ENCODE measurements around the gene GALK2.
"Not testable (repeated sequence)": the region's sequence is repeated elsewhere in the genome, so short reads cannot be mapped to it uniquely, and the experiment has no call there.

The GALK2 gene

GRCh38 chr15:49287481-49287880 is 117.4 kb downstream of the GALK2 start:
- no peak for DNase-seq

- no peak for DNase-seq
Observed at GRCh38 chr15:49288391-49288790, 118.3 kb downstream of the GALK2 start.

DNA sequence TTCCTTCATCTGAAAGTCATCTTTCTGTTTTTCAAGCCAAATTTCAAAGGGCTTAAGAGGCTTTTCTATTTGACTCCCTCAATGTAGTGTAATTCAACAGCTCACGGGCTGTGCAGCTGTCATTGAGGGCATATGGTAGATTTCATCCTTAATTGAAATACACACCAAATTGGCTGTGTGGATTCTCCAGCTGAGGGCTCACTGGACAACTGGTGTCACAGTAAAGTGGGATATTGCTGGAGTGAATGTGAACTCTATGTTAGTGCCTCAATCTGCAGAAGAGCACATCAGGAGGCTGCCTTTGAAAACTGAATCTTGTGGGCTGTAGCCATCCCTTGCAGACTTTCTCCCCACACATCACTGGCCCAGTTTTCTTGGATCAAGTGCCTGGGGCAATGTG is 120.1 kb downstream of the GALK2 start:
- DNase-seq, result no peak

- no peak for DNase-seq
Observed at GRCh38 chr15:49293941-49294340, 123.9 kb downstream of the GALK2 start.

DNA sequence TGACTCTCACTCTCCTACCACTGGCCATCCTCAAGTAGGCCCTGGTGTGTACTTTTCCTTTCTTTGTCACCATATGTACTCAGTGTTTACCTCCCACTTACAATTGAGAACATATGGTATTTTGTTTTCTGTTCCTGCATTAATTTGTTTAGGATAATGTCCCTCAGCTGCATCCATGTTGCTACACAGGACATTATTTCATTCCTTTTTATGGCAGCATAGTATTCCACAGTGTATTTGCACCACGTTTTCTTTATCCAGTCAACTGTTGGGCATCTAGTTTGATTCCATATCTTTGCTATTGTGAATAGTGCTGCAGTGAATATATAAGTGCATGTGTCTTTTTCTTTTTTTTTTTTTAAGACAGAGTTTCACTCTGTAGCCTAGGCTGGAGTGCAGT is 126.2 kb downstream of the GALK2 start:
- DNase-seq, result no peak

GRCh38 chr15:49297584-49297983 is 127.5 kb downstream of the GALK2 start:
- DNase-seq, result no peak

DNA sequence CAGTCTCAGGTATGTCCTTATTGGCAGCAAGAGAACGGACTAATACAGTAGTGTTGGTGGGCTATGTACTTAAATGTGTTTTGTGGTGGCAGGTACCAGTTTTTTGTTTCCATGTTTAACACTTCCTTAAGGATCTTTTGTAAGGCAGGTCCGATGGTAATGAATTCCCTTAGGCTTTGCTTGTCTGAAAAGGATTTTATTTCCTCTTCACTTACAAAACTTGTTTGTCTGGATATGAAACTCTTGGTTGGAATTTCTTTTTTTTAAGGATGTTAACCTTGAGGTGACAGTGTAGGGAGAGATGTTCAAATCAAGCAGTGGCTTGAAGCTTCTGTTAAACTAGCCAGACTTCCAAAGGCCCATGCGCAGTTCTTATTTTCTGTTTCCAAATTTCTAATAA is 130.8 kb downstream of the GALK2 start:
- no peak for DNase-seq

- no peak for DNase-seq
Observed at GRCh38 chr15:49301562-49301961, 131.5 kb downstream of the GALK2 start.

- DNase-seq, result no peak
Observed at GRCh38 chr15:49303003-49303402, 133.0 kb downstream of the GALK2 start.

GRCh38 chr15:49306551-49306950 is 136.5 kb downstream of the GALK2 start:
- no peak for DNase-seq

DNA sequence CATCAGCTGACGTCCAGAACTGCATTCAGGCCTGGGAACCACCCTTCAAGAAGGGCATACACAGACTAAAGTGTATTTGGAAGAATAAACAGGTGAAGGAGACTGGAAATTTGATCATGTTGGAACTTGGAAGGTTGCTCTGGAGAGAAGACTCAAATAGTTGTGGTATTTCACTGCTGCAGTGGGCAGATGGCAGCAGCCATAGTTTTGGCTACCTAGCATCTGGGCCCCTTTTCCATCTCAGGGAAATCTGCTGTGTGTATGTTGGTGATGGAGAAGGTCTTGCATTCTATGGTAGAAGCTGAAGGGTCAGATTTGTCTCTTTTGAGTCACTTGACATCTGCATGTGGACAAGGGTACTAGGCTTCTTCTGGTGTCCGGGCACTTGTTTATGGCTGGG is 138.6 kb downstream of the GALK2 start:
- DNase-seq, result no peak

DNA sequence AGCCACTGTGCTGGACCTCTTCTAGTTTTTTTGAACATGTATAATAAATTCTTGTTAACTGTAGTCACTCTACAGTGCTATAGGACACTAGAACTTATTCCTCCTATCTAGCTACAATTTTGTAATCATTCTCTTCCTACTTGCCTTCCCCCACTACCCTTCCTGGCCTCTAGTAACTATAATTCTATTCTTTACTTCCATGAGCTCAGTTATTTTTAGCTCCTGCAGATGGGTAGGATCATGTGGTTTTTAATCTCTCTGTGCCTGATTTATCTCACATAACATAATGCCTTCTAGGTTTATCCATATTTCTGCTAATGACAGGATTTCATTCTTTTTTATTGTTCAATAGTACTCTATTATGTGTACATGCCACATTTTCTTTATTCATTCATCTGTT is 139.8 kb downstream of the GALK2 start:
- DNase-seq, result no peak

GRCh38 chr15:49313650-49314049 is 143.6 kb downstream of the GALK2 start:
- no peak for DNase-seq

DNA sequence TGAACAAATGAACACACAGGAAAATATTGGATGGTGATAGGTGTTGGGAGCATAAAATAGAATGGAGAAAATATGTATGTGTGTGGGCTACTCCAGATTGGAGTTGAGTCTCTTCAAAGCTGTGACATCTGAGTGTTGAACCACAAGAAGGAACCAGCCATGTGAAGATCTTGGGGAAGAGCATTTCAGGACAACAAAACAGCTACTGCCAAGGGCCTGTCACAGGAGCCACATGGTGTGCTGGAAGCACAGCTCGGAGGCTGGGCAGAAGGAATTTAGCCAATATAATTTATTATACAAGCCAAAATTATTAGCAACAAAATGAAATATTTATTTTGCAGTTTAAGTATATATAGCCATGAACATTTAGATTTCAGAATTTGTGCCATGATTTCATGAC is 144.7 kb downstream of the GALK2 start:
- DNase-seq, result no peak

DNA sequence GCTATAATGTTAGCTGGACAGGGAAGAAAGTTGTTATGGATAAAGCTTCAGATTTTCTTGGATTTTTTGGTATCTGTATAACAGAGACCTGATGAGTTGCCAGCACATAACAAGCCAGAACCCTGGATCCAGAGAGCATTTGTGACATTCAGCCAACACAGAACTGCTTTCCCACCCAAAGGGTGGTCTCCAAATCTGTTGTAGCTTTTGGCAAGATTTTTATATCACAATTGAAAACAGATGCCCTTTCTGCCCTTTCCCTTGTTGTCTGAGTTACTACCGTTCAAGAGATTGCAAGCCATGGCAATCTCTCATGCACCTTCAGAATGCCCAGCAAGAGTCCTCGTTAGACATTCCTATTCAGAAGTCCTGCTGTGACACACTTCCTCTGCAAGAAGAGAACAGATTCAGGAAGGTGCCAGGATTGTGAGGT is 145.4 kb downstream of the GALK2 start:
- DNase-seq, result no peak

DNA sequence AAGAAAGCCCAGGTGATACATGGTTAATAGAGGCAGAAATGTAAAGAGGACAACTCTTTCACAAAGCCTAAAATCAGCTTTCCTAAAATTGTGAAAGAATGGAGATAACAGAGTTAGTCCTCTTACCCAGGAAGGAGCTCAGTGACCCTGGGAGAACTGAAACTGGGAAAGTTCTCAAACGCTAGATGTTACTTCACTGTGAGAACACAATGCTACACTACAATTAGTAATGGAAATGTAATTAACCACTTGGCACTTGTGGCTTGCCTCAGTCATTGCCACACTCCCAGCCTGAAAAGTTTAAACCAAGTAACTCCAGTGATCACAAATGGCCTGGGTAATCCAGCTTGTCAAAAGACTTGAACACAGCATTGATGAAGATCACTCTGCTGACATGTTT is 150.3 kb downstream of the GALK2 start:
- no peak for DNase-seq

GRCh38 chr15:49323207-49323606 is 153.2 kb downstream of the GALK2 start:
- no peak for DNase-seq

DNA sequence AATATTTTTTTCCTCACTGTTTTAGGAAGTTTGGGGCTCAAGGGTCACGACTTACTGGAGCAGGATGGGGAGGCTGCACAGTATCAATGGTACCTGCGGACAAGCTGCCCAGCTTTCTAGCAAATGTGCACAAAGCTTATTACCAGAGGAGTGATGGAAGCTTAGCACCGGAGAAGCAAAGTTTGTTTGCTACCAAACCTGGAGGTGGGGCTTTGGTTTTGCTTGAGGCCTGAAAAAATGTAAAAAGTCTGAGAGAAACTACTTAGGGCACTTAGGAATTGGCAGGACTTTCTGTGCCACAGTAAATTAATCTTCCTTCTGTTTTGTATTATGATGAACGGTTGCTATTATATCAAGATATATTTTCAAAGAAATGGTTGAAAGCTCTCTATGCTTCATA is 157.9 kb downstream of the GALK2 start:
- no peak for DNase-seq

DNA sequence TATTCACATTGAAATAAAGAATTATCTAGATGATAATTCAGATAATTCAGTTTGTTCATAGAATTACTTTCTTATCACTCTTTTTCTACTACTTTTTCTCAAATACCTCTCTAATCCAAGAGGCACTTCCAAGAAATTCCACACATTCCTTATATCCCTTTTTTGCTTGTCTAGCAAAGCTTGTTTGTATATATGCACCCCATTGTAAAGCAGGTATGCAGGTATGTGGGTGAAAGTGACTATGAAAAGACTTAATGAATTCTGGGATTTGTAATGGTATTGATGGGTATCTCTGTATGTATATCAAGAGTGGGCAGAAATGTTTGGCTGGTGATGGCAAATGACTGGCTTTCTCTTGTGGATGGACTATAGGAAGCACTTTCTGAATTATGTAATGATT is 158.9 kb downstream of the GALK2 start:
- no peak for DNase-seq

GRCh38 chr15:49330166-49330565 is 160.1 kb downstream of the GALK2 start:
- DNase-seq, result no peak

DNA sequence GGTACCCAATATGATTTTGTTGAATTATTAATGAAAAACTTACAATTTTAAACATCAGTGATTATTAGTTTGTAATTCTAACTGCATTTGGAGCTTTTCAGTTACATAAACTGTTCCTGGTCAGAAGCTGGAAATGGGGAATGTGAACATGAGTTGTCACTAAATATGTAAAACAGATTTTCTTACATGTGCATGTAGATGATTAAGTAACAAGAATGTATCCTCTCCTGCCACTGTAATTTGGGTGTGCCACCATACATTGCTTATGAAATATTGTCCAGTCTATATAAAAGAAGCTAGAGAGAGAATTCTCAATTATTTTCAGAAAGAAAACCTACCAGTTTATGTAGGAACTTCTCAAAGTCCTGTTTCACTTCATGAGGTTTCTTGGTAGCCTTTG is 161.4 kb downstream of the GALK2 start:
- DNase-seq, result no peak

DNA sequence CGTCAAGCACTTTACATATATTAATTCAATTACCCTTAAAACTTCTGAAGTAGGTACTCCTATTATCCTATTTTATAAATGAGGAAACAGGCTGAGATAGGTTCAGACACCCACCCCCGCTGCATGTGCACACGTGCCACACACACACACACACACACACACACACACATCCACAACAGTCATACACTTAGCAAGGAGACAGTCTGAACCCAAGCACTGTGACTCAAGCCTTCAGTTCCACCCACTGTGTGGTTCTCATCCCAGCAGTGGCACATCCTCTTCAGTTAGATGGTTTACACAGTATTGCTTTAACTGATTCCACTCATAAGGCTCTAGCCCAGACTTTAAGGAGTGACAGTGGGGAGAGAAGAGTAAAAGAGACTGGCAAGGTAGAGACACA is 161.9 kb downstream of the GALK2 start:
- no peak for DNase-seq

DNA sequence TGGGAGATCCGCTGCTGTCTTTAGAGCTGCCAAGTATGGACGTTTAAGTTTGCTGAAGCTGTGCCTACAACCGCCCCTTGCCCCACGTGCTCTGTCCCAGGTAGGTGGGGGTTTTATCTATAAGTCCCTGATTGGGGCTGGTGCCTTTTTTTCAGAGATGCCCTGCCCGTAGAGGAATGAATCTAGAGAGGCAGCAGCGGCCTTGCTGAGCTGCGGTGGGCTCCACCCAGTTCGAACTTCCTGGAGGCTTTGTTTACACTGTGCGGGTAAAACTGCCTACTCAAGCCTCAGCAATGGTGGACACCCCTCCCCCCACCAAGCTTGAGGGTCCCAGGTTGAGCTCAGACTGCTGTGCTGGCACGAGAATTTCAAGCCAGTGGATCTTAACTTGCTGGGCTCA is 169.6 kb downstream of the GALK2 start:
- DNase-seq, result no peak

DNA sequence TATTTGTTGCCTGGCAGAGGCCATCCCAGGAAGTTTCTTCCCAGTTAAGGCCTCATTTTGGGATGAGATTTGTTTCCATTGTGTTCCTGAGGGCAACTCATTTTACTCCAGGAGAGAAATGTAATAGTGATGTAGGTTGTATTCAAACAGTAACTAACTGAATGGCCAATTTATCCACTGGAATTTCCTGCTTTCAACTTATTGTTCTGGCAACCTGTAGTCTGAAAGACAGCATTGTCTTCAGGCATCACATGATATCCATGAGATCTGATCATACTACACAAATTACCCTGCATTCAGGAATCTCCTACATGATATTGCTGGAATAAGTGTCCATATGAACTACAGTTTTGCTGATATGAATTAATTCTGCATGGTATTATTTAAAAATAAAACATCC is 173.5 kb downstream of the GALK2 start:
- no peak for DNase-seq

- DNase-seq, result not testable (repeated sequence)
Observed at GRCh38 chr15:49354439-49354838, 184.4 kb downstream of the GALK2 start.

DNA sequence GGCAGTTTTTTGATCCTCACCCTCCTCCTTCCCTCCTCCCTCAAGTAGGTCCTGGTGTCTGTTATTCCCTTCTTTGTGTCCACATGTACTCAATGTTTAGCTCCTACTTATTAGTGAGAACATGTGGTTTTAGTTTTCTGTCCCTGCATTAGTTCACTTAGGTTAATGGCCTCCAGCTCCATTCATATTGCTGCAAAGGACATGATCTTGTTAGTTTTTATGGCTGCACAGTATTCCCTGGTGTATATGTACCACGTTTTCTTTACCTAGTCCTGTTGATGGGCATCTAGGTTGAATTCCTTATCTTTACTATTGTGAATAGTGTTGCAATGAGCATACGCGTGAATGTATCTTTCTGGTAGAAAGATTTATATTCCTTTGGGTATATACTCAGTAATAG is 191.3 kb downstream of the GALK2 start:
- no peak for DNase-seq
